Activated T-helper 1 cell treated with Interleukin-2 at 50 U/mL for 16 hours (primary cell): ENCODE data around the gene CORO7.
A peak's percentile ranks its signal among the peaks of the same experiment; 100 is the strongest.

Source experiments
- DNase-seq: peaks from one replicate; pipeline ENCODE4 v3.0.0-alpha.2; 2020; ENCODE audit warnings: low read depth

The CORO7 gene

GRCh38 chr16:4416200-4417032 is at the start of gene CORO7:
TSS of gene CORO7 (minus strand) at chr16:4416596. CDS start at chr16:4416518, 78 bp downstream.
- DNase-seq = peak; percentile 99

GRCh38 chr16:4463522-4464163 is 47.2 kb upstream of the CORO7 start:
- DNase-seq = no peak

- DNase-seq = no peak
These were observed 45.1 kb upstream of the CORO7 start for GRCh38 chr16:4461250-4462085.

- DNase-seq = no peak
These were observed 44.5 kb upstream of the CORO7 start for GRCh38 chr16:4460936-4461249.

GRCh38 chr16:4455951-4456350 is 39.6 kb upstream of the CORO7 start:
- DNase-seq = no peak

- no peak for DNase-seq
These were observed 38.7 kb upstream of the CORO7 start for GRCh38 chr16:4455081-4455480.

GRCh38 chr16:4454623-4455022 is 38.2 kb upstream of the CORO7 start:
- DNase-seq = no peak

- DNase-seq = no peak
These were observed 36.3 kb upstream of the CORO7 start for GRCh38 chr16:4452674-4453073.

GRCh38 chr16:4450931-4451519 is 34.6 kb upstream of the CORO7 start:
- DNase-seq = no peak

- DNase-seq = no peak
These were observed 34.0 kb upstream of the CORO7 start for GRCh38 chr16:4450430-4450829.

GRCh38 chr16:4443986-4444385 is 27.6 kb upstream of the CORO7 start:
- no peak for DNase-seq

- no peak for DNase-seq
These were observed 26.9 kb upstream of the CORO7 start for GRCh38 chr16:4443271-4443670.

- no peak for DNase-seq
These were observed 26.0 kb upstream of the CORO7 start for GRCh38 chr16:4442371-4442770.

GRCh38 chr16:4437366-4437765 is 21.0 kb upstream of the CORO7 start:
- no peak for DNase-seq

- no peak for DNase-seq
These were observed 19.1 kb upstream of the CORO7 start for GRCh38 chr16:4435337-4436067.

- no peak for DNase-seq
These were observed 17.8 kb upstream of the CORO7 start for GRCh38 chr16:4433914-4434787.

GRCh38 chr16:4433228-4433627 is 16.8 kb upstream of the CORO7 start:
- DNase-seq = no peak

- DNase-seq = no peak
These were observed 14.6 kb upstream of the CORO7 start for GRCh38 chr16:4431023-4431422.

GRCh38 chr16:4428500-4428899 is 12.1 kb upstream of the CORO7 start:
- no peak for DNase-seq

- no peak for DNase-seq
These were observed 10.5 kb upstream of the CORO7 start for GRCh38 chr16:4426722-4427372.
